Esophagus muscularis mucosa (tissue), 4 donors: ENCODE data around the gene TPPP. TPM values are rescaled to one million over a fixed set of nuclear protein-coding genes. Genes with fewer than 3 reads are reported as not detected.

ENCODE experiments used
- DNase-seq: peaks from one replicate; pipeline ENCODE4 v3.0.0-alpha.2; 2017; ENCODE audit errors: extremely low spot score
- H3K27ac ChIP-seq, 4 donors: fragments of 200-600 bp; sonication (generic); replicated peaks in 1 of 4; 1 replicate in 3 of 4; 2 replicates in 1 of 4; pipeline ENCODE4 v1.5.1; 2016 to 2019; ENCODE audit warnings: mild to moderate bottlenecking in 1 of 4
- H3K27me3 ChIP-seq, 4 donors: fragments of 200-600 bp; sonication (generic); one replicate each; pipeline versions ENCODE4 v1.5.1 to v1.6.0; 2016 to 2019
- H3K36me3 ChIP-seq, 4 donors: fragments of 200-600 bp; sonication (generic); one replicate each; pipeline ENCODE4 v1.5.1; 2016 to 2019
- H3K4me1 ChIP-seq, 4 donors: fragments of 200-600 bp; sonication (generic); one replicate each; pipeline ENCODE4 v1.5.1; 2016 to 2019
- H3K4me3 ChIP-seq, 4 donors: fragments of 200-600 bp; sonication (generic); 1 replicate in 2 of 4; 2 replicates in 2 of 4; pipeline ENCODE4 v1.5.1; 2016 to 2019; ENCODE audit warnings: mild to moderate bottlenecking in 4 of 4, moderate library complexity in 1 of 4
- H3K9me3 ChIP-seq, 4 donors: fragments of 200-600 bp; sonication (generic); 1 replicate in 3 of 4; 2 replicates in 1 of 4; pipeline ENCODE4 v1.5.1; 2016 to 2019
- CTCF ChIP-seq, 3 experiments: fragments of 200-600 bp in 2 of 3; fragments of 450-650 bp in 1 of 3; sonication (generic) in 2 of 3; IDR thresholded peaks; one replicate each; pipeline ENCODE4 v1.5.1; 2017 to 2019; ENCODE audit warnings: antibody characterized with exemption in 3 of 3, mild to moderate bottlenecking in 2 of 3, moderate library complexity in 1 of 3
- EP300 ChIP-seq: sonication (generic); formaldehyde crosslinking; IDR thresholded peaks from one replicate; pipeline ENCODE4 v1.6.1; 2017; ENCODE audit warnings: antibody characterized with exemption
- POLR2A ChIP-seq: fragments of 450-650 bp; IDR thresholded peaks from one replicate; pipeline ENCODE4 v1.6.1; 2017; ENCODE audit warnings: antibody characterized with exemption, moderate library complexity, mild to moderate bottlenecking, low read depth
- POLR2AphosphoS5 ChIP-seq, 2 donors: sonication (generic); formaldehyde crosslinking; IDR thresholded peaks; one replicate each; pipeline ENCODE4 v1.6.1; 2017; ENCODE audit warnings: antibody characterized with exemption in 2 of 2
- WGBS: methylation state at CpG from one replicate; pipeline ENCODE4 v1.1.5; 2018; 5-methylcytosine and 5-hydroxymethylcytosine counted together
- intact Hi-C: fragments of 100-400 bp; cut with DNase I; formaldehyde crosslinking; loops from one replicate; pipeline ENCODE4 v1.15.1; 2023
- total RNA-seq, 4 donors: library from RNA; depleted of rRNA; stranded (reverse); fragments of >200 nt; gene quantifications; one replicate each; pipeline versions ENCODE4 v1.1.0 to v1.2.1, GENCODE V29; 2016

Gene TPPP
- total RNA-seq, 4 donors from 2014 or later, result 19.5 to 45.7 (median 34.5) TPM

- 95% methylated on average over 24 of the region's 29 CpGs for whole genome bisulfite sequencing
Measured at GRCh38 chr5:638501-639252, 54.5 kb downstream of the TPPP start.

DNA sequence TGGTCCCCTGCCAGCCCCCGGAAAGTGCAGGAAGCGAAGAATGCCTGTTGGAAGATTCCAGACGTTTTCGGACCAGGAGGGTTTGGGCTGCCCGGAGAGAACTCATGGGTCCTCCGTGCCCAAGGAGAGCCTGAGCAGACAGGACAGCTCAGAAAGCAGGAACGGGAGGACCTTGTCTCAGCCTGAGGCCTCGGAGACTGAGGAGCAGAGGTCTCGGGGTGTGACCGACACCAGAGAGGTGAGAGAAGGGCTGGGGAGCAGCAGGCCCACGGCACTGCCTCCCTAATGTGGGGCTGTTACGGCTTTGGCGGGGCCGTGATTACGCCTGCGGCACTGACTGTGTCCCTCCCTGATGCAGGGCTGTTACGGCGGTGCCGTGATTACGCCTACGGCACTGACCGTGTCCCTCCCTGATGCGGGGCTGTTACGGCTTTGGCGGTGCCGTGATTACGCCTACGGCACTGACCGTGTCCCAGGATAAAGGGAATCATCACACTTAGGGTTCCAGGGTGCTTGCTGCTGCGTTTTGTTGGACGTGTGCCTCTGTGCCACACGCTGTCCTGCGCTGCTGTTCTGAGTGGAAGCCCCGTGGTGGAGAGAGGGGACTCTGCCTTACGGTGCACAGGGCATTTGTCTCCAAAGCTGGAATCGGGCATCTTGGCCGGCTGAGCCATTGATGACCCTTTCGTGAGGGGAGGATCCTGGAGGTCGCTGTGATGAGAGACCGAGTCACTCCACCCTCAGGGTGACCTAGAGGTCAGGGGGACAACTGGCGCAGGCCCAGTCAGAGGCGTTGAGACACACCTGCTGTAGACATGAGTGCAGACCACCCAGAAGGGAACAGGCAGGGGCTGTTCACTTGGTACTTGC is 55.3 kb downstream of the TPPP start:
- DNase-seq, result no peak
- Histone ChIP-seq H3K27me3 (no peaks in the 10 kb centered on the region), H3K27ac (no peak overlapping the region), H3K4me3 (no peak overlapping the region), H3K36me3 (peaks cover 7 to 85% (median 63%) of the 10 kb centered on the region in 4 donors), H3K9me3 (peaks cover 0 to 8% (median 0%) of the 10 kb centered on the region in 4 donors), H3K4me1 (no peaks in the 10 kb centered on the region)
- intact Hi-C loops, result no loop called here
- WGBS, result 95% methylated on average over 29 of the region's 42 CpGs
- no peak for TF ChIP-seq POLR2A
- no peak for TF ChIP-seq POLR2AphosphoS5 (IDR thresholded peaks at IDR 0.05)
- TF ChIP-seq EP300, result no peak
- no peak for TF ChIP-seq CTCF (IDR thresholded peaks at IDR 0.05)

More at GRCh38 chr5:638501-639252, 54.5 kb downstream of the TPPP start:
- Histone ChIP-seq H3K36me3 (peaks cover 7 to 88% (median 65%) of the 10 kb centered on the region in 4 donors), H3K9me3 (peaks cover 0 to 8% (median 0%) of the 10 kb centered on the region in 4 donors), H3K4me1 (no peaks in the 10 kb centered on the region), H3K4me3 (no peak overlapping the region), H3K27me3 (no peaks in the 10 kb centered on the region), H3K27ac (no peak overlapping the region)
- intact Hi-C loops, result no loop called here
- no peak for DNase-seq
- TF ChIP-seq POLR2AphosphoS5 (IDR thresholded peaks at IDR 0.05), result no peak
- no peak for TF ChIP-seq EP300
- TF ChIP-seq CTCF (IDR thresholded peaks at IDR 0.05), result no peak
- no peak for TF ChIP-seq POLR2A

- Histone ChIP-seq H3K27me3 (no peaks in the 10 kb centered on the region), H3K4me1 (no peaks in the 10 kb centered on the region), H3K27ac (no peak overlapping the region), H3K36me3 (peaks cover 7 to 77% (median 59%) of the 10 kb centered on the region in 4 donors), H3K4me3 (no peak overlapping the region), H3K9me3 (peaks cover 0 to 8% (median 0%) of the 10 kb centered on the region in 4 donors)
- 84% methylated on average over 20 of the region's 20 CpGs for WGBS
- no peak for DNase-seq
- intact Hi-C loops, result no loop called here
- TF ChIP-seq POLR2AphosphoS5 (IDR thresholded peaks at IDR 0.05) (no peak), EP300 (no peak), POLR2A (no peak), CTCF (IDR thresholded peaks at IDR 0.05) (no peak)
Measured at GRCh38 chr5:636951-637350, 56.2 kb downstream of the TPPP start.

- 89% methylated on average over 18 of the region's 18 CpGs for WGBS
- Histone ChIP-seq H3K4me3 (no peak overlapping the region), H3K27ac (no peak overlapping the region), H3K4me1 (no peaks in the 10 kb centered on the region), H3K9me3 (peaks cover 0 to 8% (median 0%) of the 10 kb centered on the region in 4 donors), H3K36me3 (peaks cover 7 to 64% (median 46%) of the 10 kb centered on the region in 4 donors), H3K27me3 (no peaks in the 10 kb centered on the region)
- no peak for DNase-seq
- intact Hi-C loops, result no loop called here
- TF ChIP-seq POLR2AphosphoS5 (IDR thresholded peaks at IDR 0.05) (no peak), EP300 (no peak), CTCF (IDR thresholded peaks at IDR 0.05) (no peak), POLR2A (no peak)
Measured at GRCh38 chr5:635306-636055, 57.7 kb downstream of the TPPP start.
